HL-60 (cell line): ENCODE data around the gene HNRNPH2.

ENCODE experiments used
- POLR2AphosphoS5 ChIP-seq: IDR thresholded peaks from 2 replicates; pipeline ENCODE4 v1.6.1; 2012; ENCODE audit warnings: low read depth
- TF ChIP-seq, protein P1 (sequence below): IDR thresholded peaks from 2 replicates; pipeline ENCODE4 v1.6.1; 2012; ENCODE audit warnings: low read depth; ENCODE audit not compliant: insufficient replicate concordance
- TF ChIP-seq, protein P2 (sequence below): IDR thresholded peaks from one replicate; pipeline ENCODE4 v1.5.1; 2011; ENCODE audit warnings: low read length, control low read depth, inconsistent platforms; ENCODE audit not compliant: insufficient read depth

DNA sequence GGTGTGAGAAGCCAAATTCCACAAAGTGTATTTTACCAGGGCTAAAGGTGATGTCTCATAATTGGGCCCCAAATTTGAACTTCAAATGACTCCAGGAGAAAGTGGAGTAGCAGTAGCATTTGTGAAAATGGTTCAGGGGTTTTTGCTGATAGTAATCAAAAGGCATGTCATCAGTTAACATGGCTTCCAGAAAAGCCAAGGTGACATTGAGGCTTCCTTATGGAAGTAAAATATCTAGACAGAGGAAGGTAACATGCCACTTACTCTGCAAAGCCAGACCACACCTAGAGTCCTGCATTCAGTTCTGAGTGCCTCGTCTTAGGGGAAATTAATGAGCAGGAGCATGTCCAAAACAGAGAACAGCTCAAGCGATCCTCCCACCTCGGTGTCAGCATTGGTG is 19.4 kb upstream of the HNRNPH2 start:
- TF ChIP-seq, protein P1, sequence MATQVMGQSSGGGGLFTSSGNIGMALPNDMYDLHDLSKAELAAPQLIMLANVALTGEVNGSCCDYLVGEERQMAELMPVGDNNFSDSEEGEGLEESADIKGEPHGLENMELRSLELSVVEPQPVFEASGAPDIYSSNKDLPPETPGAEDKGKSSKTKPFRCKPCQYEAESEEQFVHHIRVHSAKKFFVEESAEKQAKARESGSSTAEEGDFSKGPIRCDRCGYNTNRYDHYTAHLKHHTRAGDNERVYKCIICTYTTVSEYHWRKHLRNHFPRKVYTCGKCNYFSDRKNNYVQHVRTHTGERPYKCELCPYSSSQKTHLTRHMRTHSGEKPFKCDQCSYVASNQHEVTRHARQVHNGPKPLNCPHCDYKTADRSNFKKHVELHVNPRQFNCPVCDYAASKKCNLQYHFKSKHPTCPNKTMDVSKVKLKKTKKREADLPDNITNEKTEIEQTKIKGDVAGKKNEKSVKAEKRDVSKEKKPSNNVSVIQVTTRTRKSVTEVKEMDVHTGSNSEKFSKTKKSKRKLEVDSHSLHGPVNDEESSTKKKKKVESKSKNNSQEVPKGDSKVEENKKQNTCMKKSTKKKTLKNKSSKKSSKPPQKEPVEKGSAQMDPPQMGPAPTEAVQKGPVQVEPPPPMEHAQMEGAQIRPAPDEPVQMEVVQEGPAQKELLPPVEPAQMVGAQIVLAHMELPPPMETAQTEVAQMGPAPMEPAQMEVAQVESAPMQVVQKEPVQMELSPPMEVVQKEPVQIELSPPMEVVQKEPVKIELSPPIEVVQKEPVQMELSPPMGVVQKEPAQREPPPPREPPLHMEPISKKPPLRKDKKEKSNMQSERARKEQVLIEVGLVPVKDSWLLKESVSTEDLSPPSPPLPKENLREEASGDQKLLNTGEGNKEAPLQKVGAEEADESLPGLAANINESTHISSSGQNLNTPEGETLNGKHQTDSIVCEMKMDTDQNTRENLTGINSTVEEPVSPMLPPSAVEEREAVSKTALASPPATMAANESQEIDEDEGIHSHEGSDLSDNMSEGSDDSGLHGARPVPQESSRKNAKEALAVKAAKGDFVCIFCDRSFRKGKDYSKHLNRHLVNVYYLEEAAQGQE: no peak
- TF ChIP-seq, protein P2, sequence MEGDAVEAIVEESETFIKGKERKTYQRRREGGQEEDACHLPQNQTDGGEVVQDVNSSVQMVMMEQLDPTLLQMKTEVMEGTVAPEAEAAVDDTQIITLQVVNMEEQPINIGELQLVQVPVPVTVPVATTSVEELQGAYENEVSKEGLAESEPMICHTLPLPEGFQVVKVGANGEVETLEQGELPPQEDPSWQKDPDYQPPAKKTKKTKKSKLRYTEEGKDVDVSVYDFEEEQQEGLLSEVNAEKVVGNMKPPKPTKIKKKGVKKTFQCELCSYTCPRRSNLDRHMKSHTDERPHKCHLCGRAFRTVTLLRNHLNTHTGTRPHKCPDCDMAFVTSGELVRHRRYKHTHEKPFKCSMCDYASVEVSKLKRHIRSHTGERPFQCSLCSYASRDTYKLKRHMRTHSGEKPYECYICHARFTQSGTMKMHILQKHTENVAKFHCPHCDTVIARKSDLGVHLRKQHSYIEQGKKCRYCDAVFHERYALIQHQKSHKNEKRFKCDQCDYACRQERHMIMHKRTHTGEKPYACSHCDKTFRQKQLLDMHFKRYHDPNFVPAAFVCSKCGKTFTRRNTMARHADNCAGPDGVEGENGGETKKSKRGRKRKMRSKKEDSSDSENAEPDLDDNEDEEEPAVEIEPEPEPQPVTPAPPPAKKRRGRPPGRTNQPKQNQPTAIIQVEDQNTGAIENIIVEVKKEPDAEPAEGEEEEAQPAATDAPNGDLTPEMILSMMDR: no peak
- no peak for TF ChIP-seq POLR2AphosphoS5
